ENCODE results near the gene DNALI1. TPM values are rescaled to one million over a fixed set of nuclear protein-coding genes. Genes with fewer than 3 reads are reported as not detected.
"Not testable (repeated sequence)": the region's sequence is repeated elsewhere in the genome, so short reads cannot be mapped to it uniquely, and the experiment has no call there.

Gene DNALI1
- total RNA-seq, 2 donors from 2014 or later: 2.6 to 6.5 TPM

- no peak for DNase-seq (ENCODE audit: low spot score)
- peaks cover 2 to 20% of the 10 kb centered on the region in 2 donors for H3K4me1 ChIP-seq (ENCODE audit: control insufficient read depth in 1 of 2, low read depth in 2 of 2)
- no peak for TF ChIP-seq CTCF (IDR thresholded peaks at IDR 0.05)
- H3K9me3 ChIP-seq: no peaks in the 10 kb centered on the region
- H3K4me3 ChIP-seq: no peak overlapping the region
- H3K27ac ChIP-seq: no peak overlapping the region
- H3K27me3 ChIP-seq (replicated peaks; ENCODE audit: insufficient read depth): no peaks in the 10 kb centered on the region
- no peak for ATAC-seq (ENCODE audit: insufficient number of reproducible peaks, low FRiP score, low read depth)
- no peaks in the 10 kb centered on the region for H3K36me3 ChIP-seq
Measured at GRCh38 chr1:37558411-37558810, 1.7 kb downstream of the DNALI1 start.

- DNase-seq (ENCODE audit: low spot score): no peak
- ATAC-seq (ENCODE audit: insufficient number of reproducible peaks, low FRiP score, low read depth): no peak
- H3K27ac ChIP-seq: no peak overlapping the region
Measured at GRCh38 chr1:37559080-37559479, 2.3 kb downstream of the DNALI1 start.

GRCh38 chr1:37559957-37560379, 3.2 kb downstream of the DNALI1 start:
- H3K9me3 ChIP-seq; ATAC-seq (ENCODE audit: insufficient number of reproducible peaks, low FRiP score, low read depth); H3K36me3 ChIP-seq: not testable (repeated sequence)

More at GRCh38 chr1:37559080-37559479, 2.3 kb downstream of the DNALI1 start:
- no peak for TF ChIP-seq CTCF (IDR thresholded peaks at IDR 0.05)
- Histone ChIP-seq H3K36me3 (no peaks in the 10 kb centered on the region), H3K27me3 (replicated peaks; ENCODE audit: insufficient read depth) (no peaks in the 10 kb centered on the region), H3K4me3 (no peak overlapping the region), H3K9me3 (no peaks in the 10 kb centered on the region), H3K4me1 (ENCODE audit: control insufficient read depth in 1 of 2, low read depth in 2 of 2) (peaks cover 0 to 18% of the 10 kb centered on the region in 2 donors)

GRCh38 chr1:37560401-37561132, 3.8 kb downstream of the DNALI1 start:
- no peak for TF ChIP-seq CTCF (IDR thresholded peaks at IDR 0.05)
- Histone ChIP-seq H3K27ac (no peak overlapping the region), H3K9me3 (no peaks in the 10 kb centered on the region), H3K4me3 (no peak overlapping the region), H3K36me3 (peaks cover 3% of the 10 kb centered on the region), H3K4me1 (ENCODE audit: control insufficient read depth in 1 of 2, low read depth in 2 of 2) (peaks cover 0 to 18% of the 10 kb centered on the region in 2 donors), H3K27me3 (replicated peaks; ENCODE audit: insufficient read depth) (no peaks in the 10 kb centered on the region)
- DNase-seq (ENCODE audit: low spot score) (no peak), ATAC-seq (ENCODE audit: insufficient number of reproducible peaks, low FRiP score, low read depth) (no peak)

More at GRCh38 chr1:37559957-37560379, 3.2 kb downstream of the DNALI1 start:
- DNase-seq (ENCODE audit: low spot score); H3K27me3 ChIP-seq (replicated peaks; ENCODE audit: insufficient read depth); H3K4me3 ChIP-seq; H3K27ac ChIP-seq: not testable (repeated sequence)
- peaks cover 0 to 18% of the 10 kb centered on the region in 2 donors for H3K4me1 ChIP-seq (ENCODE audit: control insufficient read depth in 1 of 2, low read depth in 2 of 2)

- DNase-seq (ENCODE audit: low spot score) (no peak), ATAC-seq (ENCODE audit: insufficient number of reproducible peaks, low FRiP score, low read depth) (no peak)
- Histone ChIP-seq H3K9me3 (no peaks in the 10 kb centered on the region), H3K4me1 (ENCODE audit: control insufficient read depth in 1 of 2, low read depth in 2 of 2) (peaks cover 0 to 12% of the 10 kb centered on the region in 2 donors), H3K36me3 (peaks cover 10% of the 10 kb centered on the region), H3K4me3 (no peak overlapping the region), H3K27ac (no peak overlapping the region), H3K27me3 (replicated peaks; ENCODE audit: insufficient read depth) (no peaks in the 10 kb centered on the region)
- TF ChIP-seq CTCF (IDR thresholded peaks at IDR 0.05): peak; percentile 33
Measured at GRCh38 chr1:37561133-37562132, 4.7 kb downstream of the DNALI1 start.

Data from thoracic aorta (tissue), 2 donors.